HG02870 (cell line): ENCODE data around the gene PUM1.
"Not testable (repeated sequence)": the region's sequence is repeated elsewhere in the genome, so short reads cannot be mapped to it uniquely, and the experiment has no call there.

Experiments
- ATAC-seq: cut with Tn5 transposase; IDR thresholded peaks from one replicate; pipeline ENCODE4 v1.9.1; 2021; ENCODE audit warnings: mild to moderate bottlenecking, moderate library complexity; ENCODE audit not compliant: unreplicated experiment

The PUM1 gene

GRCh38 chr1:31063631-31064030, 1.9 kb downstream of the PUM1 start:
- ATAC-seq: no peak

- ATAC-seq: no peak
These were observed 2.6 kb downstream of the PUM1 start for GRCh38 chr1:31062867-31063380.

- ATAC-seq: not testable (repeated sequence)
These were observed 3.2 kb downstream of the PUM1 start for GRCh38 chr1:31062162-31062866.

DNA sequence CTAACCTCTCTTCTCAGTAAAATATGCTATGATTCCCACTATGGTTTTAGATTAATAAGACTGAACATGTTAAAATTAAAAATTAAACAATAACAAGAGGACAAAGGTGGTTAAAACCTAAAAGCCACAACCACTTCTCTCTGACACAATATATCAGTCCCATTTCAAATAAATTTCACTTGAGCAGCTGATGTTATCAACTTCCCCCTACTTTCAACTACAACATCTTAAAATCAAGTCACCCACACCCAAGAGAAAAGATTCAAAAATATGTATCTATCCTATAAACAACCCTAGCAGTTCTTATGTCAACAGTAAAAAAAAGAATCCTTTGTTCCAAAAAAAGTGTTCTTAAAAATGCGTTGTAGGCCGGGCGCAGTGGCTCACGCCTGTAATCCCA, 7.5 kb downstream of the PUM1 start:
- ATAC-seq: no peak

DNA sequence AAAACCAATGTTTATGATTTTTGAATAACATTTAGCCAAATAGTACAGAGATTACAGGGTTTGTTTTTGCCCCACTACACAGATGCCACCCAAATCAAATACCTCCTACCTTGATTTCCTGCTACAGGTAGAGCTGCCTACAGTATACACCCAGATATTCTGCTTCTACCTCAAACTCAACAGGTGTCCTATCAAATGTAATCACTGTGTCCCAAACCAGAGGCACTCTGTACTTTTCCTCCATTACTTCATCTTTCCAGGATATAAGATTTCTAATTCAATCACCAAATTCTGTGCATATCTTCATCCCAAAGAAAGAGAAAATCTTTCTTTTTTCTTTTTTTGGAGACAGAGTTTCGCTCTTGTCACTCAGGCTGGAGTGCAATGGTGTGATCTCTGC, 9.6 kb downstream of the PUM1 start:
- ATAC-seq: no peak

DNA sequence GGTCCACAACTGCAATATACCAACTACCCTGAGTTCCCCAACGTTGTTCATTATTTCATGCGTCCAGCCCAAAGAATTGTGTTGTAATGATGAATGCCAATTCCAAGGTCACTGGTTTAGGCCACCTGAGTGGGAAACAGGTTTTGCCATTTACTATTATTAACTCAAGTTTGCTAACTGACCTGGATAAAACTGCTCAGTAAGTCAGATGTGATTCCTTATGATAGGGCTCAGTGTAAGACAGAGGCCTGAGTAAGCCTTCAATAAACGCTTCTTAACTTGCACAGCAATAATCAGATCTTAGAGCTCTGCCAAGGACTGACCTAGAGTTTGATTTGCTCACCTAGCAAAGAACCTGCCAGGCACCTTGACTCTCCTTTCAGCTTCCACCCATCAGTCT, 10.0 kb downstream of the PUM1 start:
- ATAC-seq: no peak

DNA sequence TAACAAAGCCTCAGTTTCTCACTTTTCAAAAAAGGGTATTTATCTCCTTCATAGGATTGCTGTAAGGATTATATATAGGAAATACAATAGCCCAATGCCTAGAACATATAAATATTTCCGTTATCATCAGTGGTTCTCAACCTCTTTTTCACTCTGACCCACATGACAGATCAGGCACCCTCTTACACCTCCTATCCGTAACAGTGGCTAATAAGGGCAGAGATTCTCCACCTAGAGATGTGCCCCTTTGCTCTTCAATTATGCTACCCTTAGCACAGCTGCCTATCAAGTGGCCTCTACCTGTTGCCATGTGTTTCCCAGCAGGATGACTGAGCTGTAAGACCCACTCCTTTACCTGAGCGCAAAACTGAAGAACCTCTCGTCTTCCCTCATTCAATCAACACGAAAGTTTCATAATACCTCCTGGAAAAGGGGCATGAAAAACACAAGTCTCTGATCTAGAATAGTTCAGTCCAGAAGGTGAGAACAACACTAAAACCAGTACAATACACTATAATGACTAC, 10.5 kb downstream of the PUM1 start:
- no peak for ATAC-seq

DNA sequence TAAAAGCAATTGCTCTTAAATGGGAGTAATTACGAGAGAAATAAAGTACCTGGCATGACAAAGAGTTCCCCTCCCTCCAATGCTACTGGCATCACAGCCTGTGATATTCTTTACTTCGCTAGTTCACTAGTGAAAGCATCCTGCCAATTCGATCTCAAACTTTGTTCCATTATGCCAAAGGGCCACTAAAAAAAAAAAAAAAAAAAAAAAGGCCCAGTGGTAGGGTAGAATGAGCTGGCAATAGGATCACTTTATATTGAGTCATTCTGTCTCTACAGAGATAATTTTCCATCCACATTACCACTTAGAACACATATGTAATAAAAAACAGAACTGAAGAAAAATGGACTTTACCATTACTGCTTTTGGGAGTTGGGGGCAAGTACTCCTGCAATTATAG, 11.2 kb downstream of the PUM1 start:
- ATAC-seq: no peak

GRCh38 chr1:31052613-31053012, 12.9 kb downstream of the PUM1 start:
- not testable (repeated sequence) for ATAC-seq

GRCh38 chr1:31051611-31052010, 13.9 kb downstream of the PUM1 start:
- ATAC-seq: no peak

DNA sequence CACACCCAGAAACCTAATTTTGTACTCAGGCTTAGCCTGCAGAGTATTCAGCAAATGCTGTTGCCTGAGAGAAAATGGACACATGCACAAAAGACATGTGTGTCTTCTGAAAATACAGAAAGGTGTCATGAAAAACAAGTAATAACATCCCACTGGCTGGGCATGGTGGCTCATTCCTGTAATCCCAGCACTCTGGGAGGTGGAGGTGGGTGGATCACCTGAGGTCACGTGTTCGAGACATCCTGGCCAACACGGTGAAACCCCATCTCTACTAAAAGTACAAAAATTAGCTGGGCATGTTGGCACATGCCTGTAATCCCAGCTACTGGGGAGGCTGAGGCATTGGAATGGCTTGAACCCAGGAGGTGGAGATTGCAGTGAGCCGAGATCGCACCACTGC, 18.0 kb downstream of the PUM1 start:
- not testable (repeated sequence) for ATAC-seq

- ATAC-seq: no peak
These were observed 21.9 kb downstream of the PUM1 start for GRCh38 chr1:31043631-31044030.

DNA sequence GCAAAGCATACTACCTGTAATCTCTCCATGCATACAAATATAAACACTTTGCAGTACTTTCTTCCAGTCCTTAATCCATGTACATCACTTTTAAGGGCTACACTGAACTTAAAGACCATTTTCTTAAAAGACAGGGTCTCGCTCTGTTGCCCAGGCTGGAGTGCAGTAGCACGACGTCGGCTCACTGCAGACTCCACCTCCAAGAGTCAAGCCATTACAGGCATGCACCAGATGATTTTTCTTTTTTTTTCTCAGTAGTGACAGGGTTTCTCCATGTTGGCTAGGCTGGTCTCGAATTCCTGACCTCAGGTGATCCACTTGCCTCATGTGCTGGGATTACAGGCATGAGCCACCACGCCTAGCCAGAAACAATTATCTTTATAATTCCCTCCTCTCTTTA, 22.9 kb downstream of the PUM1 start:
- ATAC-seq: no peak

DNA sequence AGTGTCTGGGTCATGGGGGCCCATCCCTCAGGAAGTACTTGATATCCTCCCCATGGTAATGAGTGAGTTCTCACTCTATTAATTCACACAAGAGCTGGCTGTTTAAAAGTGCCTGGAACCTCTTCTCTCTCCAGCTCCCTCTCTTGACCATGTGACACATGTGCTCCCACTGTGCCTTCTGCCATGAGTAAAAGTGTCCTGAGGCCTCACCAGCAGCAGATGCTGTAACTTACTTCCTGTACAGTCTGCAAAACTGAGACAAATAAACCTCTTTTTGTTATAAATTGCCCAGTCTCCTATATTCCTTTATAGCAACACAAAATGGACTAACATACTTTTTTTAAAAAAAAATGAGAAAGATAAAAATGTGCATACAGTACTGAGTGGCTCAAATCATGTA, 24.0 kb downstream of the PUM1 start:
- no peak for ATAC-seq

DNA sequence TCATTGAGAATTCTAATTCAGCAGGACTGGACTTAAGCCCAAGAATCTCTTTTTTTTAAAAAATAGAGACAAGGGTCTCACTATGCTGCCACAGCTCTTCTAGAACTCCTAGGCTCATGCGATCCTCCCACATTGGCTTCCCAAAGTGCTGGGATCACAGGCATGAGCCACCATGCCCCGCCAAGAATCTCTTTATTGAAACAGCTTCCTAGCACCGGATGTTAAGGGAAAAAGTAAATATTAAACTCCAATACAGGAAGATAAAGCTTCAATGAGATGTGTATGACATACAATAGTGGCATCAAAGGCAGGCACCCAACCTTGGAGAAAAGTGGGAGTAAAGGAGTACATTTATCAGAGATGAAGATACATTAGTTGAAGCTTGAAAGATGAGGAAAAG, 25.5 kb downstream of the PUM1 start:
- no peak for ATAC-seq

GRCh38 chr1:31038935-31039334, 26.6 kb downstream of the PUM1 start:
- not testable (repeated sequence) for ATAC-seq

- no peak for ATAC-seq
These were observed 27.2 kb downstream of the PUM1 start for GRCh38 chr1:31038360-31038759.

GRCh38 chr1:31036749-31037500, 28.6 kb downstream of the PUM1 start:
- ATAC-seq: no peak

- ATAC-seq: no peak
These were observed 31.9 kb downstream of the PUM1 start for GRCh38 chr1:31033598-31033997.

DNA sequence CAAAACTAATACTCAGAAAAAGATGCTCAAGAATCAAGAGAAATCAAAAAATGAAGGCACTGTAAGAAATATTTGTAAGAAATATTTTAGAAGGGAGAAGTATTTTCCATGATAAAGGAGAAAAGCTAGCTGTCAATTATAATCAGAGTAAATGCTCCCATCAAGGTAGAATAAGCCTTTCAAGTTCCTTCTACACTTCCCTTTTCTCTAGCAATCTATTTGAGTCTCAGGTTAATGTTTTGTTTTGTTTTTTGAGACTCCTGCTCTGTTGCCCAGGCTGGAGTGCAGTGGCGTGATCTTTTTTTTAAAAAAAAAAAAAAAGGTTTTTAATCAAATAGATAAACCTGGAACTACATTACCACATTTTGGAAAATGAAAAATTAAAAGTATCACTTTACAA, 33.3 kb downstream of the PUM1 start:
- ATAC-seq: no peak

GRCh38 chr1:31031330-31032143, 34.0 kb downstream of the PUM1 start:
- ATAC-seq: no peak
